Left lung (tissue), 10 donors: ENCODE measurements around the gene ZBTB48. TPM values are rescaled to one million over a fixed set of nuclear protein-coding genes. Genes with fewer than 3 reads are reported as not detected.

ENCODE experiments used
- ATAC-seq: fragments of 200-7000 bp; cut with Tn5 transposase; one replicate; pipeline ENCODE4 v1.9.1; 2020; ENCODE audit warnings: moderate library complexity
- DNase-seq, 4 donors: peaks; one replicate each; pipeline ENCODE4 v3.0.0-alpha.2; 2013 to 2020
- H3K27ac ChIP-seq, 2 donors: fragments of 200-600 bp; sonication (generic) in 1 of 2; one replicate each; pipeline versions ENCODE4 v1.5.0 to v1.8.0; 2020 to 2021
- H3K27me3 ChIP-seq, 2 donors: fragments of 200-600 bp; sonication (generic) in 1 of 2; one replicate each; pipeline versions ENCODE4 v1.5.0 to v1.8.0; 2020 to 2021
- H3K36me3 ChIP-seq, 2 donors: fragments of 200-600 bp; sonication (generic) in 1 of 2; one replicate each; pipeline versions ENCODE4 v1.5.0 to v1.8.0; 2020 to 2021
- H3K4me1 ChIP-seq, 2 donors: fragments of 200-600 bp; one replicate each; pipeline ENCODE4 v1.8.0; 2021
- H3K4me3 ChIP-seq, 2 donors: fragments of 200-600 bp; sonication (generic) in 1 of 2; one replicate each; pipeline versions ENCODE4 v1.5.0 to v1.8.0; 2020 to 2021; ENCODE audit warnings: mild to moderate bottlenecking in 1 of 2
- H3K9me3 ChIP-seq, 2 donors: fragments of 200-600 bp; sonication (generic) in 1 of 2; one replicate each; pipeline versions ENCODE4 v1.5.0 to v1.8.0; 2020 to 2021
- CTCF ChIP-seq, 2 donors: fragments of 200-600 bp; sonication (generic) in 1 of 2; IDR thresholded peaks; one replicate each; pipeline versions ENCODE4 v1.5.0 to v1.8.0; 2021; ENCODE audit warnings: antibody characterized with exemption in 2 of 2
- intact Hi-C, 2 donors: fragments of 100-400 bp; cut with DNase I; formaldehyde crosslinking; loops; one replicate each; pipeline versions ENCODE4 v1.11.2 to v1.14.2; 2022
- polyA plus RNA-seq, 6 donors: library from polyadenylated mRNA; unstranded; fragments of 120-200 nt; gene quantifications; one replicate each; pipeline ENCODE4 v1.2.1, GENCODE V29; 2013; ENCODE audit not compliant: insufficient read length in 6 of 6
- total RNA-seq, 2 donors: library from RNA; stranded (reverse); fragmentation: NEBNext Ultra II Directional; extraction: Animal tissue kit (Norgen Biotek cat#: 25700); gene quantifications; one replicate each; pipeline ENCODE4 v1.2.1, GENCODE V29; 2021
- donor health status: DM: no; HTN: yes; CAD: no.
- donor health status: DM: no; HTN: no; CAD: no.

Gene ZBTB48
- total and polyA plus RNA-seq, 8 donors = 24.7 to 41.6 (median 33.5) TPM

- no peak for ATAC-seq
- intact Hi-C loops = no loop called here
Observed at GRCh38 chr1:6578624-6579373, 995 bp upstream of the ZBTB48 start.

GRCh38 chr1:6580119-6580592, 362 bp downstream of the ZBTB48 start:
- peak; percentile 50 for ATAC-seq
- Histone ChIP-seq H3K36me3 (peaks cover 0 to 5% of the 10 kb centered on the region in 2 donors), H3K4me3 (peak overlapping the region; percentile 88 to 92), H3K9me3 (no peaks in the 10 kb centered on the region), H3K27ac (peak overlapping the region; percentile 88 to 96), H3K4me1 (peaks cover 11 to 47% of the 10 kb centered on the region in 2 donors), H3K27me3 (no peaks in the 10 kb centered on the region)
- intact Hi-C loops = no loop called here
- DNase-seq = peak in 2 of 4 donors; percentile 14 to 65
- TF ChIP-seq CTCF (IDR thresholded peaks at IDR 0.05) = no peak

More at GRCh38 chr1:6578624-6579373, 995 bp upstream of the ZBTB48 start:
- Histone ChIP-seq H3K27me3 (no peaks in the 10 kb centered on the region), H3K27ac (peak overlapping the region; percentile 88 to 96), H3K4me3 (peak overlapping the region in 1 of 2 donors; percentile 92), H3K36me3 (no peaks in the 10 kb centered on the region), H3K4me1 (peaks cover 11 to 35% of the 10 kb centered on the region in 2 donors), H3K9me3 (no peaks in the 10 kb centered on the region)
- no peak for TF ChIP-seq CTCF (IDR thresholded peaks at IDR 0.05)
- DNase-seq = no peak

GRCh38 chr1:6580593-6581409, 1.0 kb downstream of the ZBTB48 start:
- intact Hi-C loops = no loop called here
- ATAC-seq (peak; percentile 2), DNase-seq (no peak)
- H3K4me1 ChIP-seq = peaks cover 11 to 47% of the 10 kb centered on the region in 2 donors
- no peak for TF ChIP-seq CTCF (IDR thresholded peaks at IDR 0.05)
- H3K27me3 ChIP-seq = no peaks in the 10 kb centered on the region
- peak overlapping the region; percentile 88 to 92 for H3K4me3 ChIP-seq
- H3K36me3 ChIP-seq = peaks cover 0 to 5% of the 10 kb centered on the region in 2 donors
- H3K9me3 ChIP-seq = no peaks in the 10 kb centered on the region
- H3K27ac ChIP-seq = peak overlapping the region; percentile 88 to 96

- H3K36me3 ChIP-seq = peaks cover 0 to 12% of the 10 kb centered on the region in 2 donors
- peaks cover 11 to 48% of the 10 kb centered on the region in 2 donors for H3K4me1 ChIP-seq
- ATAC-seq (peak; percentile 9), DNase-seq (peak in 2 of 4 donors; percentile 69 to 85)
- H3K27ac ChIP-seq = peak overlapping the region in 1 of 2 donors; percentile 96
- TF ChIP-seq CTCF (IDR thresholded peaks at IDR 0.05) = no peak
- peak overlapping the region in 1 of 2 donors; percentile 88 for H3K4me3 ChIP-seq
- H3K27me3 ChIP-seq = no peaks in the 10 kb centered on the region
- intact Hi-C loops = no loop called here
- no peaks in the 10 kb centered on the region for H3K9me3 ChIP-seq
Observed at GRCh38 chr1:6581561-6582305, 1.9 kb downstream of the ZBTB48 start.
